Left lung (tissue), 10 donors: ENCODE measurements around the gene PEMT. TPM values are rescaled to one million over a fixed set of nuclear protein-coding genes. Genes with fewer than 3 reads are reported as not detected.

Experiments used
- ATAC-seq: fragments of 200-7000 bp; cut with Tn5 transposase; one replicate; pipeline ENCODE4 v1.9.1; 2020; ENCODE audit warnings: moderate library complexity
- DNase-seq, 4 donors: peaks; one replicate each; pipeline ENCODE4 v3.0.0-alpha.2; 2013 to 2020
- H3K27ac ChIP-seq, 2 donors: fragments of 200-600 bp; sonication (generic) in 1 of 2; one replicate each; pipeline versions ENCODE4 v1.5.0 to v1.8.0; 2020 to 2021
- H3K27me3 ChIP-seq, 2 donors: fragments of 200-600 bp; sonication (generic) in 1 of 2; one replicate each; pipeline versions ENCODE4 v1.5.0 to v1.8.0; 2020 to 2021
- H3K36me3 ChIP-seq, 2 donors: fragments of 200-600 bp; sonication (generic) in 1 of 2; one replicate each; pipeline versions ENCODE4 v1.5.0 to v1.8.0; 2020 to 2021
- H3K4me1 ChIP-seq, 2 donors: fragments of 200-600 bp; one replicate each; pipeline ENCODE4 v1.8.0; 2021
- H3K4me3 ChIP-seq, 2 donors: fragments of 200-600 bp; sonication (generic) in 1 of 2; one replicate each; pipeline versions ENCODE4 v1.5.0 to v1.8.0; 2020 to 2021; ENCODE audit warnings: mild to moderate bottlenecking in 1 of 2
- H3K9me3 ChIP-seq, 2 donors: fragments of 200-600 bp; sonication (generic) in 1 of 2; one replicate each; pipeline versions ENCODE4 v1.5.0 to v1.8.0; 2020 to 2021
- intact Hi-C, 2 donors: fragments of 100-400 bp; cut with DNase I; formaldehyde crosslinking; loops; one replicate each; pipeline versions ENCODE4 v1.11.2 to v1.14.2; 2022
- polyA plus RNA-seq, 6 donors: library from polyadenylated mRNA; unstranded; fragments of 120-200 nt; gene quantifications; one replicate each; pipeline ENCODE4 v1.2.1, GENCODE V29; 2013; ENCODE audit not compliant: insufficient read length in 6 of 6
- total RNA-seq, 2 donors: library from RNA; stranded (reverse); fragmentation: NEBNext Ultra II Directional; extraction: Animal tissue kit (Norgen Biotek cat#: 25700); gene quantifications; one replicate each; pipeline ENCODE4 v1.2.1, GENCODE V29; 2021
- TF ChIP-seq, protein P1 (sequence below), 2 donors: fragments of 200-600 bp; sonication (generic) in 1 of 2; IDR thresholded peaks; one replicate each; pipeline versions ENCODE4 v1.5.0 to v1.8.0; 2021; ENCODE audit warnings: antibody characterized with exemption in 2 of 2
- donor health status: DM: no; HTN: yes; CAD: no.
- donor health status: DM: no; HTN: no; CAD: no.

PEMT gene
- total and polyA plus RNA-seq, 8 donors, result 22.3 to 38.7 (median 28.3) TPM

DNA sequence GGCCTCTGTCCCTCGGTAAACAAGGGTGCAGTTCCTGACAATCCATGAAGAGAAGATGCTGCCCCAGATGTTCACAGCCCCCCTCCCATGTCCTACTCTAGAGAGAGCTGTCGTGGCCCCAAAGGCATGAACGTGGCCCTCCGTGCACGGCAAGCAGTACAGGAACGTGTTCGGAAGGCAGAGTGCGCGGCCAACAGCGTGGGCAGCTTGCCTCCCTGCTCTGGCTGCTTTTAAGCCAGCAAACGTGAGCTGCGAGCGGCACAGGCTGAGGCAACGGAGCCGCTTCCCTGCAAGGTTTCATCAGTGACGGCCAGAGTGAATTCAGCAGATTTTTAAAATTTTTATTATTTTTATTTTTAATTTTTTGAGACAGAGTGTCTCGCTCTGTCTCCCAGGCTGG is 37.2 kb downstream of the PEMT start:
- intact Hi-C loops, result no loop called here
- Histone ChIP-seq H3K4me3 (no peak overlapping the region), H3K4me1 (no peaks in the 10 kb centered on the region), H3K27ac (no peak overlapping the region), H3K9me3 (no peaks in the 10 kb centered on the region), H3K27me3 (no peaks in the 10 kb centered on the region), H3K36me3 (no peaks in the 10 kb centered on the region)
- TF ChIP-seq, protein P1, sequence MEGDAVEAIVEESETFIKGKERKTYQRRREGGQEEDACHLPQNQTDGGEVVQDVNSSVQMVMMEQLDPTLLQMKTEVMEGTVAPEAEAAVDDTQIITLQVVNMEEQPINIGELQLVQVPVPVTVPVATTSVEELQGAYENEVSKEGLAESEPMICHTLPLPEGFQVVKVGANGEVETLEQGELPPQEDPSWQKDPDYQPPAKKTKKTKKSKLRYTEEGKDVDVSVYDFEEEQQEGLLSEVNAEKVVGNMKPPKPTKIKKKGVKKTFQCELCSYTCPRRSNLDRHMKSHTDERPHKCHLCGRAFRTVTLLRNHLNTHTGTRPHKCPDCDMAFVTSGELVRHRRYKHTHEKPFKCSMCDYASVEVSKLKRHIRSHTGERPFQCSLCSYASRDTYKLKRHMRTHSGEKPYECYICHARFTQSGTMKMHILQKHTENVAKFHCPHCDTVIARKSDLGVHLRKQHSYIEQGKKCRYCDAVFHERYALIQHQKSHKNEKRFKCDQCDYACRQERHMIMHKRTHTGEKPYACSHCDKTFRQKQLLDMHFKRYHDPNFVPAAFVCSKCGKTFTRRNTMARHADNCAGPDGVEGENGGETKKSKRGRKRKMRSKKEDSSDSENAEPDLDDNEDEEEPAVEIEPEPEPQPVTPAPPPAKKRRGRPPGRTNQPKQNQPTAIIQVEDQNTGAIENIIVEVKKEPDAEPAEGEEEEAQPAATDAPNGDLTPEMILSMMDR (IDR thresholded peaks at IDR 0.05), result no peak
- DNase-seq (peak in 1 of 4 donors; percentile 54), ATAC-seq (no peak)

- ATAC-seq (no peak), DNase-seq (peak in 1 of 4 donors; percentile 60)
- intact Hi-C loops, result no loop called here
- Histone ChIP-seq H3K4me3 (no peak overlapping the region), H3K9me3 (no peaks in the 10 kb centered on the region), H3K27me3 (no peaks in the 10 kb centered on the region), H3K27ac (no peak overlapping the region), H3K4me1 (no peaks in the 10 kb centered on the region), H3K36me3 (no peaks in the 10 kb centered on the region)
- TF ChIP-seq, protein P1 (IDR thresholded peaks at IDR 0.05), result no peak
These were observed 38.0 kb downstream of the PEMT start for GRCh38 chr17:17553217-17554195.

GRCh38 chr17:17552351-17553216 is 38.9 kb downstream of the PEMT start:
- no peaks in the 10 kb centered on the region for H3K9me3 ChIP-seq
- no peak overlapping the region for H3K27ac ChIP-seq
- DNase-seq (peak in 1 of 4 donors; percentile 75), ATAC-seq (no peak)
- no peaks in the 10 kb centered on the region for H3K4me1 ChIP-seq
- H3K27me3 ChIP-seq, result no peaks in the 10 kb centered on the region
- intact Hi-C loops, result no loop called here
- TF ChIP-seq, protein P1 (IDR thresholded peaks at IDR 0.05), result no peak
- no peak overlapping the region for H3K4me3 ChIP-seq
- H3K36me3 ChIP-seq, result no peaks in the 10 kb centered on the region

DNA sequence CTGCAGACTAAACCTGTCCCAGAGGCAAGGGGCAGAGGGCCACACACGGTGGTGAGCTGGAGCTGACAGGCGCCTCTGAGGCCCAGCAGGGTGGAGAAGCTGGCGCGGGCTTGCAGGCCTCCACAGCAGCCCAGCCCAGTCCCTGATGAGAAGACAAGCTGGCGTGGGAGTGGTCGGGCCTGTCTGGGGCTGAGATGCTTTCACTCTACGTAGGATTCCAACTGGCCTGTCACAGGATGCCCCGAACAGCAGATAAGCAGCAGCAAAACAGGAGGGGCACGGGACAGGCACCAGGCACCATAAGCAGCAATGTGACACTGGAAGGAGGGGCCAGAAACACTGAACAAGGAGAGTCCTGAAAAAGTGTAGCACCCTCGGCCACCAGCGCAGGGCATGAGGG is 40.1 kb downstream of the PEMT start:
- no peaks in the 10 kb centered on the region for H3K9me3 ChIP-seq
- intact Hi-C loops, result no loop called here
- ATAC-seq (peak; percentile 43), DNase-seq (peak in 3 of 4 donors; percentile 46 to 81 (median 48))
- H3K27me3 ChIP-seq, result no peaks in the 10 kb centered on the region
- H3K4me1 ChIP-seq, result no peaks in the 10 kb centered on the region
- no peak overlapping the region for H3K27ac ChIP-seq
- TF ChIP-seq, protein P1 (IDR thresholded peaks at IDR 0.05), result no peak
- no peak overlapping the region for H3K4me3 ChIP-seq
- H3K36me3 ChIP-seq, result no peaks in the 10 kb centered on the region
